ENCODE measurements around the gene NPAT.

NPAT gene

DNA sequence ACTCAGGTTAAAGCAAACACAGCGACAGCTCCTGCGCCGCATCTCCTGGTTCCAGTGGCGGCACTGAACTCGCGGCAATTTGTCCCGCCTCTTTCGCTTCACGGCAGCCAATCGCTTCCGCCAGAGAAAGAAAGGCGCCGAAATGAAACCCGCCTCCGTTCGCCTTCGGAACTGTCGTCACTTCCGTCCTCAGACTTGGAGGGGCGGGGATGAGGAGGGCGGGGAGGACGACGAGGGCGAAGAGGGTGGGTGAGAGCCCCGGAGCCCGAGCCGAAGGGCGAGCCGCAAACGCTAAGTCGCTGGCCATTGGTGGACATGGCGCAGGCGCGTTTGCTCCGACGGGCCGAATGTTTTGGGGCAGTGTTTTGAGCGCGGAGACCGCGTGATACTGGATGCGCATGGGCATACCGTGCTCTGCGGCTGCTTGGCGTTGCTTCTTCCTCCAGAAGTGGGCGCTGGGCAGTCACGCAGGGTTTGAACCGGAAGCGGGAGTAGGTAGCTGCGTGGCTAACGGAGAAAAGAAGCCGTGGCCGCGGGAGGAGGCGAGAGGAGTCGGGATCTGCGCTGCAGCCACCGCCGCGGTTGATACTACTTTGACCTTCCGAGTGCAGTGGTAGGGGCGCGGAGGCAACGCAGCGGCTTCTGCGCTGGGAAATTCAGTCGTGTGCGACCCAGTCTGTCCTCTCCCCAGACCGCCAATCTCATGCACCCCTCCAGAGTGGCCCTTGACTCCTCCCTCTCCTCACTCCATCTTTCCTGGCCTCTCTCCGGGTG lies at the start of gene NPAT, which contains the start of gene ATM:
Gene NPAT (minus strand): TSS at position 65 of the 774 bp plus-strand sequence. CDS start 102 bp downstream, outside the sequence.
Gene ATM (plus strand): TSS at position 494 of the 774 bp plus-strand sequence. CDS start 4,558 bp downstream, outside the sequence.
- peak; percentile 100 for DNase-seq

DNA sequence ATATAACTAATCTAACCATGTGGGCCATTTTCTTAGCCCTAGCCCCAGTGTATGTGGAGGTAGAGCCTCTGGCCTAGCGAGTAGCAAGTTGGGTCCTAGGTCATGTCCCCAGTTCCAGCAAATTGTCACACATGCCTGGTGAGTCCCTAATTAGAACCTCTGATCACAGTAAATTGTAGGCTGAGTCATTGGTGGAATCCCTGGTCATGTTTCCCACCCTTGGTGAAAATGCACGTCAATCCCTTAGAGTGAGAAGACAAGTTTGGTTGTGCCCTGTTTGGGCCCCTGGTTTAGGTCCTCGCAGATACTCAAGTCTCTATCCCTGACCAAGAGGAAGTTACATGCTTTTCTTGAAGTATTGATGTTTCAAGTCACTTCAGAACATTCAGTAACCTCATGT lies 47.1 kb upstream of the NPAT start:
- DNase-seq = no peak

DNA sequence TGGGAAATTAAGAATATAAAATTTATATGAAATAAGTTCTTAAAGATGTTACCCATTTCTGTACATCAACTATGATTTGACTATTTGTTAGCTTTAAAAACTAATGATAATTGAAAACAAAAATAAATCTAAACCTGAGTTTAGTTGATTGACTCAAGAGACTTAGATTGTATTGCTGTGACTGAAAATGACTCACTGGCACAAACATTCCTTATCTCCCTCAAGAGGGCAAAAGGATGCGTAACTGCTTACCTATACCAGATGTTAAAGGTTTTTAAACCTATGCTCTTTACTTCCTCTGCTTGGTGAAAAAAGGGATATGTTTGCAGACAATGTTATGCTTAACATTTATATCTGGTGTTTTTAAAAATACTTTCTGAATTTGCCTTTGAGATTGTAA lies 30.7 kb upstream of the NPAT start:
- DNase-seq = peak; percentile 6

DNA sequence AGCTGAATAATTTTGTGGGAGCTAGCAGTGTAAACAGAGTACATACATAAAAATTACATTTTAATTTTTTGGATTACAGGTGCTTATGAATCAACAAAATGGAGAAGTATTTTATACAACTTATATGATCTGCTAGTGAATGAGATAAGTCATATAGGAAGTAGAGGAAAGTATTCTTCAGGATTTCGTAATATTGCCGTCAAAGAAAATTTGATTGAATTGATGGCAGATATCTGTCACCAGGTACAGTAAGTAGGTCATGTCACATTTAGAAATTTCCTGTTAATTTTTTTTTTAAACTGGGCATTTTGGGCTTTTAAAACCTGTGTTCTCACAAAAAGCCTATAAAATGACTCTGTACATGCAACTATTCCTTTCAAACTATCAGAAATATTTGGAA lies 24.4 kb upstream of the NPAT start:
- DNase-seq = no peak

DNA sequence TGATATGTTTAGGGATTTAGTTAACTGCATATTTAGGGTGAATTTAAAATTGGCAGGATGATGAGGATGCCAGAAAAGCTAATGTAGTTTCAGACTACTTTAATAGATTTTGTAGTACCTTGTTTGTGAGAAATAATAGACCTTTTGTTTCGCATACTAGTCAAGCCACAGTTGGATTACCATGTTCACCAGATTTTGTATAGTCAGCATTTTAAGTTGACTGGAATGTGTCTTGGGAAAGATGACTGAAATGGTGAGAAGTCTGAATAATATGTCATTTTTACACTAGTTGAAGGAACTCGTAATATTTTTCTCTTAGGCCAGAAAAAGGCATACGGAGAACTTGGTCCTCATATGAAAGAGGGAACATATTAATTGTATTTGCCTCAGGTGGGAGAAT lies 23.9 kb upstream of the NPAT start:
- DNase-seq = no peak

DNA sequence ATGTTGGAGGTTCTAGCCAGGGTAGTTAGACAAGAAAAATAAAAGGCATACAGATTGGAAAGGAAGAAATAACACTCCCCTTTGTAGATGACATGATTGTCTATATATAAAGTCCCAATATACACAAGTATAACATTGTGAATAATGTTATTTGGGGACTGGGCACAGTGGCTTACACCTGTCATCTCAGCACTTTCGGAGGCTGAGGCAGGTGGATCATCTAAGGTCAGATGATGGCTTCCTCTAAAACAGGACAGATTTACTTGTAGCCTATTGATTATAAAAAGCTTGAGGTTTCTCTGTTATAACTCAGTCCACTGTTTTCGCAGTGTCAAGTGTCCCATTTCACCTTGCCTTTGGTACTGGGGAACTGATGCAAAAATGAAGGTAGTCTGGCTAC lies 20.0 kb upstream of the NPAT start:
- no peak for DNase-seq

DNA sequence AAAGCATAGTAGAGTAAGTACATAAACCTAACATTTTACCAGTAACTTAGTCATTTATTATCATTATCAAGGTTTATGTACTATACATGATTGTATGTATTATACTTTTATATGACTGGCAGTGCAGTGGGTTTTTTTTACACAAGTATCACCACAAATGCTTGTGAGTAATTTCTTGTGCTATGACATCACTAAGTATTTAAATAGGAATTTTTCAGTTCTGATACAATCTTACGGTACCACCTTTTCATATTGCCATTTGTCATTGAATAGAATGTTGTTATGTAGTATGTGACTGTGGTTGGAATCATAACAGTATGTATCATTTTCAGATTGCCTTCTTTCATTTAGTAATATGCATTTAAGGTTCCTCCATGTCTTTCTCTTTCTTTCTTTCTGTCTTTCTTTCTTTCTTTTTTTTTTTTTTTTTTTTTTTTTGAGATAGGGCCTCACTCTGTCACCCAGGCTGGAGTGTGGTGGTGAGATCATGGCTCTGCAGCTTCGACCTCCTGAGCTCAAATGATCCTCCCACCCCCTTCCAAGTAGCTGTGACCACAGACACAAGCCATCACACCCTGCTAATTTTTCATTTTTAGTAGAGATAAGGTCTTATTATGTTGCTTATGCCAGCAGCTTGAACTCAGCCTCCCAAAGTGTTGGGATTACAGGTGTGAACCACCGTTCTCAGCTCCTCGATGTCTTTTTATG lies 19.0 kb upstream of the NPAT start:
- DNase-seq = no peak

DNA sequence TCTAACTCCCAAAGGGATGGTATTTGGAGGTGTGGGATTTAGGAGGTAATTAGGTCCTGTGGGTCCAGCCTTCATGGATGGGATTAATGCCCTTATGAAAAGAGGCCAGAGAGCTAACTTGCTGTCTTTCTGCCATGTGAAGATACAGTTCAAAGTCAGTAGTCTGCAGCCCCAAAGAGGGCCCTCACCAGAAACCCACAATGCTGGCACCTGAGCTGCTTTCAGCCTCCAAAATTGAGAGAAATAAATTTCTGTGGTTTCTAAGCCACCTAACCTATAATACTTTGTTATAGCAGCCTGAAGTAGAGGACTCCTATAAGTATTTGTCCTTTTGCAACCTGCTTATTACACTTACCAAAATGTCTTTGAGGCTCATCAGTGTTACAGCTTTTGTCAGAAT lies 16.6 kb upstream of the NPAT start:
- DNase-seq = no peak

DNA sequence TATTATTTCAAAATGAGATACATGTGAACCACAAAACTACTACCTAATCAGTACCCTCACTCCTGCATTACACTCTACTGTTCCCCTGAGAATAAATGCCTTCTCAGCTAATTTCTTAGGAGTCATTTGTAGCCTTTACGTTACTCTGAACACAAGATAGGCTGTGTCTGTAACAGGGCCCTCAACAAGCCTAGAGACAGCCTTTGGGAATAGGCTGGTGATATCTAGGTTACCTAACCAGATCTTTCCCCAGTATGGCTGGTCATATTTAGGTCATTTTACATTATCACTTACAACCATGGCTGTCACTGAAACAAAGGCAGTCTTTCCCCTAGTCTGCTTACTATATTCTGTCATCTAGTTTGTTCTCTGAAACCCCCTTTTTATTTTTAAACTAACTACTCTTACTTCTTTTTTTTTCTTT lies 14.6 kb upstream of the NPAT start:
- DNase-seq = no peak

DNA sequence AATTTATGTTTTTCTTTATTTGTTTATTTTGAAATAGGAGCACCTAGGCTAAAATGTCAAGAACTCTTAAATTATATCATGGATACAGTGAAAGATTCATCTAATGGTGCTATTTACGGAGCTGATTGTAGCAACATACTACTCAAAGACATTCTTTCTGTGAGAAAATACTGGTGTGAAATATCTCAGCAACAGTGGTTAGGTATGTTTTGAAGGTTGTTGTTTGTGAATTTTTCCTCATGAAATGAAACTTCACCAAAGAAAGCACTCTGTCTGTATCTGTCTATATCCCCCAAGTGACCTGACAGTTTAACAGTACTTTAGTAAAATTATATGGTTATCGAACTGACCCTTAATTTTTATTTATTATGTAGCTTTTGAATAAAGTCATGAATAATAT lies 13.2 kb upstream of the NPAT start:
- DNase-seq = no peak

DNA sequence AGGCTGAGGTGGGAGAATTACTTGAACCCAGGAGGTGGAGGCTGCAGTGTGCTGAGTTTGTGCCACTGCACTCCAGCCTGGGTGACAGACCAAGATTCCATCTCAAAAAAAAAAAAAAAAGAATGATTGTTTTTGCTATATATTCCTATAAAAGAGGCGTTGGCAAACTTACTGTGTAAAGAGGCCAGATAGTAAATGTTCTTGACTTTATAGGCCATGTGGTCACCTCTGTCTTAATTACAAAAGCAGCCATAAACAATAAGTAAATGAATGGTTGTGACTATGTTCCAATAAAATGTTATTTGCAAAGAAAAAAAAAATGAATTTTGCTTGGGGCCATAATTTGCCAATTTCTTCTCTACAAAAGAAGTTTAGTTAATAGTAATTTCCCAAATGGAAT lies 12.8 kb upstream of the NPAT start:
- no peak for DNase-seq

DNA sequence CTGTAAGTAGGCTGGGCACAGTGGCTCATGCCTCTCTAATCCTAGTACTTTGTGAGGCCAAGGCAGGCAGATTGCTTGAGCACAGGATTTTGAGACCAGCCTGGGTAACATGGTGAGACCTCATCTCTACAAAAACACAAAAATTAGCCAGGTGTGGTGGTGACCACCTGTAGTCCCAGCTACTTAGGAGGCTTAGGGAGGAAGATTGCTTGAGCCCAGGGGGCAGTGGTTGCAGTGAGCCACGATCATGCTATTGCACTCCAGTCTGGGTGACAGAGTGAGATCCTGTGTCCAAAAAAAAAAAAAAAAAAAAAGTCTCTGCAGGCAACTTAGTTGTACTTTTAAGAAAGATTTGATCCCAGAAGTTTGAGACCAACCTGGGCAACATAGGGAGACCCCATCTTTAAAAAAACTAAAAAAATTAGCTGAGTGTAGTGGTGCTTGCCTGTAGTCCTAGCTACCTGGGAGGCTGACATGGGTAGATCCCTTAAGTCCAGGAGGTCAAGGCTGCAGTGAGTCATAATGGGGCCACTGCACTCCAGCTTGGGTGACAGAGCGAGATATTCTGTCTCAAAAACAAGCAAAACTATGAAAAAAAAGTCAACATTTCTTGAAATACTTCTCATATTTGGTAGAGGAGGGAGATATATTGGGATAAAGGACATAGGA lies 11.0 kb upstream of the NPAT start:
- DNase-seq = no peak

DNA sequence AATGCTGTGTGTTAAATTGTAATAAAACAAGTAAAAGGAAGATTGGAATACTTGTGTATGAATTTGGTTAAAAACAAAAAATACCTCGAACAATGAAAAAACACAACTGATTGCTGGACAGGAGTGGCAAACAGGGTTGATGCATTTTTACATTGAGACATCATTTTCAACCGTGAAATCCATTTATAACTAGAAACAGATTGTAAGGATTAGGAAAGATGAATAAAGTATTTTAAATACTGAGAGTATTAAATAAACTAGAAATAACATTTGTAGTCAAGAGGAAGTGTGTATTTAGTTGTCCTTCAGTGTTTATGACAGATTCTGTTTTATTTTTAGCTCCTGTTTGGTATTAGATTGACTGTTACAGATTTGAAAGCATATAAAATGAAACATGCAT lies 5.8 kb upstream of the NPAT start:
- no peak for DNase-seq

DNA sequence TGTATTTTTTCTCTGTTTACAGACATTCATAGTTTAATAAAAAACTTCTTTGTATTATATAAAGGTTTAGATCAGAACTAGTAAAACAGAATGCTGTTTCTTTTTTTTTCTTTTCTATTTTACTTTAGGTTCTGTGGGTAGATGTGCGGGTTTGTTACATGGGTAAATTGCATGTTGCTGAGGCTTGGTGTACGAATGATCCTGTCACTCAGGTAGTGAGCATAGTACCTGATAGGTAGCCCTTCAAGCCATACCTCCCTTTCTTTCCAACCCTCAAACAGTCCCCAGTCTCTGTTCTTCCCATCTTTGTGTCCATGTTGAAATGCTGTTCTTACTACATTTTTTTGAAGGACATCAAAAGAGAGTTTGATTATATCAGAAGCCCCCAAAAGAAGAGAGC lies 3.6 kb upstream of the NPAT start:
- no peak for DNase-seq

DNA sequence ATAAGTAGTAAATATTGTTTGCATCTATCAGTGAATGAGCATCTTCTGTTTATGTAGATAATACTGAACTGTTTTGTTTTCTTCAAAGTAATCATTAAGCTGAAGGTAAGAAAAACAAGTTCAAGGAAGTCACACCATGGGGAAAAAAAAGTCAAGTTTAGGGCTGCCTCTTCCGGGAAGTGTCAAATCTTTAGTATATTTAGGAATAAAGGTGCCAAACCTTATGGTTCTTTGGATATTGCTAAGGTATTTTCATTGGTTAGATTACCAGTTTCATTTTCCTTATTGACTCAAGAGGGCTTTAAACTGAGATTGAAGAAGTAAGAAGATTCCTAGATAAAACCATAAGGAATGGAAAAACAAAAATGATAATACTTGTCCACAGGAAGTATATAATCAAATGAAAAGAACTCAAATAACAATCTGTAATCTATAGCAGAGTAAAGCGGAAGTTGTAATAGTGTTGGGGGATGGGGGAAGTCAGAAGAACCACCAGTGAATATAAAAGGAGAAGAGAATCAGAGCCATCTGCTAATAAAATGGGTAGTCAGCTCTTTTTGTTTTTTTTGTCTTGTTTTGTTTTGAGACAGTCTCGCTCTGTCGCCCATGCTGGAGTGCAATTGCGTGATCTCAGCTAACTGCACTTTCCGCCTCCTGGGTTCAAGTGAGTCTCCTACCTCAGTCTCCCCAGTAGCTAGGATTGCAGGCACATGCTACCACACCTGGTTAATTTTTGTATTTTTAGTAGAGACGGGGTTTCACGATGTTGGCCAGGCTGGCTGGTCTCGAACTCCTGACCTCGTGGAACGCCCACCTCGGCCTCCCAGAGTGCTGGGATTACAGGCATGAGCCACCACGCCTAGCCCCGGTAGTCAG lies 2.7 kb upstream of the NPAT start:
- no peak for DNase-seq

DNA sequence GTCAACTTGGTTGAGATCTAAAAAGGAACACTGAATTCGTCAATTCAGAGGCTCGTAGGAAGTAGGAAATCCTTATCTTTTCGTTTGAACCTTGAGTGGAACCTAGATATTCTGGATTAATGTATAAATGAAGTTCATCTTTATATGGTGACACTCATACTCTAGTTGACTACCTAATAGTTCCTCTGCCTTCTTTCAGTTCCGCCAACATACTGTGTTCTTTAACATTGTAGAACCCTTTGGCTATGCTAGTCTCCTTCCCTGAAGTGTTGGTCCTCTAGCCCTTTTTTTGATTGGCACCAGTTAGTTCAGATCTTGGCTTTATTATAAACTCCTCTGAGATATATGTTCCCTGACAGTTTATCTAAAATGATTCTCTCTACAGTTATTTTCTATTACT lies 1.9 kb upstream of the NPAT start:
- DNase-seq = no peak

DNA sequence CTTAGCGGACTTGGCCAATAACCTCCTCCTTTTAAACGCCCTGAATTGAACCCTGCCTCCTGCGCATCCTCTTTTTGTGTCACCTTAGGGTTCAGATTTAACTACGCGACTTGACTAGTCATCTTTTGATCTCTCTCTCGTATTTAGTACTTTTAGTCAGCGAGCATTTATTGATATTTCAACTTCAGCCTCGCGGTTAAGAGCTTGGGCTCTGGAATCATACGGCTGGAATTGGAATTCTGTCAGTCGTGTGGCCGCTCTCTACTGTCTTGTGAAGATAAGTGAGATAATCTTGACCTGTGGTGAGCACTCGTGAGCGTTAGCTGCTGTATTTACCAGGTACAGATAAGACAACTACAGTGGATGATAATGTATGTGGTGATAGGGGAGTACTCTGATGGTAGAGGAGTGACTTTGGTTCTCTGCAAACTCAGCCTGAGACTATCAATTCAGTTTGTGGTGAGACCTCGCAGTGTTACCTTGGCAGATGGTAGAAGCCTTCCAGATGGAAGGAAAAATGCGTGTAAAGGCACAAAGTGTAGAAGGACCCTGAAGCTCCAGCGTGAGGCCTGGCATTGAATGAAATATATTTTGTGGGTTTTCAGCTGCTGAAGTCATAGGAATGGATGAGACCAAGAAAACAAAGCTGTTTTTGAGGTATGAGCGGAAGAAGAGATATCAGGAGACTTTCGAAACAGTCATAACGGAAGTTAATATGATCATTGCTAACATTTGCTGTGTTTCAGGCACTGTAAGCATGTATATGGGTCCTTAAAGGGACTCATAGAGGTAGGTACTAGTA lies 1.1 kb upstream of the NPAT start:
- peak; percentile 40 for DNase-seq

DNA sequence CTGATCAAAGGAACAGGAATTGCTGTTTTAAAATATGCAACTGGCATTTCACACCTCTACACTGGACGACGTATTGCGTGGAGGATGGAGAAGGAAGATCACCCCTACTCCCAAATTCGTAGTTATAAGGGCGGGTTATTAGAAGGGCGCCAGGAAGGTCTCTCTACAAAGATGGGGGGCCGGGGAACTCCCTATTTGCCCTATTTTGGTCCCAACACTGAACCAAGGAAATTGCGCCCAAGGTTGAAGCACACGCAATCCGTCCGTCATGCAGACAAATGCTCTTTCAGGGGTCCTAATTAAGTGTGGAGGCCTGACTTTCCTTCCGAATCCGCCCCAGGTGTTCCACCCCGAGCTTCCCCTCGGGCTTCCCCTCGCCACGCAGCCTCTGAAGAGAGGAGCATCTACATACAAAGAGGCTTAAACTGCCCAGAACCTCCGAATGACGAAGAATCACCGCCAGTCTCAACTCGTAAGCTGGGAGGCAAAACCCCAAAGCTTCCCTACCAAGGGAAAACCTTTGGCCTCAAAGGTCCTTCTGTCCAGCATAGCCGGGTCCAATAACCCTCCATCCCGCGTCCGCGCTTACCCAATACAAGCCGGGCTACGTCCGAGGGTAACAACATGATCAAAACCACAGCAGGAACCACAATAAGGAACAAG lies 396 bp downstream of the NPAT start:
- DNase-seq = no peak

DNA sequence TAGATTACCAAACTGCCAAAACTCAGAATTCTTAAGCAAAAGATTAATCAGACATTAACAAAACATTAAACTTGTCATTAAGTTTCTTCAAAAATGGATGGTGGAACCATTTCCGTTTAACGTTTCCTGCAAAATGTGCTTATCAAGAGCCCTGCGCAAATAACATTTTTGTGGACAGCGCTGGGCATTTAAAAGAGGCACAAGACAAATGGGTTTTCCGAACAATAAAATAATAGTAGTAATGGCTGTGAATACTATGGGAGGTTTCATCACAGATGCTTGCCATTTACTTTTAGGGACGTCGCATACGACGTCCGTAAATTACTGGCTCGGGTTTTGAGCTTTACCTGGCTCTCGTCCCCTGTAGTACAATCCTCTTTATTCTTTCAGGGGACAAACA lies 1.1 kb downstream of the NPAT start:
- DNase-seq = peak; percentile 16

DNA sequence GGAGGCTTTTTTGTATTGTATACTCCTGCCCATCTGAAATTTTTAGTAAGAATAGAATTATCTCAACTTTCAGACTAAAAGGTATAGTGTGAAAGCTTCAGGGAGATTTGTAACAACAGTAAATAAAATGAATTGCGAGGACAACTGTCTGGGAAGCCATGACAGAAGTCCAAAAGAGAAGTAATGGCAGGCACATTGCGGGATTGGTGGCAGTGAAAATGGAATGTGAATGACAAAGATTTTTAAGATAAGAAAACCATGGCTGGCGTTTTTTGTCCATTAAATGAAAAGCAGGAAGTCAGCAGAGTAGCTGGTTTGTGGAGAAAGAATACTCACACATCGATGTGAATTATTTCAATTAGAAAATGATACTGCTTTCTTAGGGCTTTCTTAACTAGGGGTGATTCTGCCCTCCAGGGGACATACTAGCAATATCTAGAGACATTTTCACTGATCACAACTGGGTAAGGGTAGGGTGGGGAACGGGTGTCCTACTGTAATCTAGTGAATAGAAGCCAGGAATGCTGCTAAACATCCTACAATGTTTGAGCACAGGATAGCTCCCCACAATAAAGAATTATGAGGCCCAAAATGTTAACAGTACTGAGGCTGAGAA lies 1.6 kb downstream of the NPAT start:
- DNase-seq = peak; percentile 7
